ENCODE measurements around the gene ARHGEF4.
A peak's percentile ranks its signal among the peaks of the same experiment; 100 is the strongest.

Gene ARHGEF4

DNA sequence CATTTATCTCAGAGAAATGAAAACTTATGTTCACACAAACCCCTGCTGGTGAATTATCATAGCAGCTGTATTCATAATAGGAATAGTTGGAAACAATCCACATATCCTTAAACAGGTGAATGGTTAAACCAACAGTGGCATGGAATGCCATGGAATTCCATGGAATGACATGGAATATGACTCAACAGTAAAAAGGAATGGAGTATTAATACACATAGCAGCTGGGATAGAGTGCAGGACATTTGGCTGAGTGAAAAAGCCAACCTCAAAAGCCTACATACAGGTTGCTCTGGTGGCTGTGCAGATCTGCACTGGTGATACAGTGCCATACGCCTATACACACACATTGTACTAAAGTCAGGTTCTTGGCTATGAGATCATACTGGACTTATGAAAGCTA is 187.0 kb downstream of the ARHGEF4 start:
- no peak for DNase-seq

DNA sequence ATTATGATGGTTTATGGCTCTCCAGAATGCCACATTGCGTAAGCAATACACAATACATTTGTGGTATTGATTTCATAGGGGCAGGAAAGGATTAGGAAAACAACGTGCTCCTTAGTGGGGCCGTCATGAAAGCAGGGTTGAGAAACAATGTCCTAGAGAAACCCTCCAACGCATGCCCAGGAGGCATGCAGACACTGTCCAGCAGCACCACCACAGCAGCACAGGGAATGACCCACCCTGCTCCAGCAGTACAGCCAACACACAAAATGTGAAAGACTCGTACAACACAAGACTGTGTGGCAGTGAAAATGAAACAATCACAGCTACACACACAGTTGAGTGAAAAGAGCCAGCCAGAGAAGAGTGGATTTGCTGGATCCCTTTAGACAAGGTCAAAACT is 190.2 kb downstream of the ARHGEF4 start:
- DNase-seq = no peak

DNA sequence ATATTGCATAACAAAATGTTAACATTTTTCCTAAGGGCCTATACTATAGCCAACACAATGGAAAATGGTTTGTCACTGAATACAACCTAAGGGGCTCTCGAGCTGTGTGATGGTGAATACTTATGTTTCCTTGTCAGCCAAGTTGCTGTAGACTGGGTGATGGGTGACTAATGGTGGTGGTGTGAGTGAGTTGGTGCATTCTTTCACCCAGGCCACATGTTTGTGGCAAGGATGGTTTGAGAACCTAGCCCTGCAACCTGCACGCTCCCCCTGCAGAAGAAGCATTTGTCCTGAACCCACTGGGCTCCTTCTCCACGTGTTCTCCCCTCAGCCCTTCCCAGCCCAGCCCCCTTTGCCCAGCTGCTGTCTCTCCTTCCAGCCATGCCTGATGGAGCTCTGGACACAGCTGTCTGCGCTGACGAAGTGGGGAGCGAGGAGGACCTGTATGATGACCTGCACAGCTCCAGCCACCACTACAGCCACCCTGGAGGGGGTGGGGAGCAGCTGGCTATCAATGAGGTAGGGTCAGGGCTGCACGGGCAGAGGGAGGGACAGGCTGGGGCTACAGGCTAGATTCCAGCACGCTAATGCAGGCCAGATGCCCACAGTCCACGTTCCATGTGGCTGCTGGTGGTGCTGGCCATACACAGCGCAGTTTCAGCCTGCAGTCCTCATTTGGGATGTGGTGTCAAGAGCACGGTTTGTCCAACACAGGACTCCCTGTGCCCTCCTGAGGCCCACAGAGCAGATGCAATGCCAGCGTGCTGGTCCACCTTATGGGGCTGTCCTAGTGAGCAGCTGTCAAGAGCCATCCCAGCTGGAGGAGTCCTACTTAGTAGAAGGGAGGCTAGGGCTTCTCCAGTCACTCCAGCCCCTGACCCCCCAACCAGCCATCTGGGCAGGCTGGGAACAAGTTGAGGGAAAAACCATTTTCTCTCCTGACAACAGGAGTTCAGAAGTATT is 191.1 kb downstream of the ARHGEF4 start:
- no peak for DNase-seq

GRCh38 chr2:131029812-131030211 is 193.1 kb downstream of the ARHGEF4 start:
- no peak for DNase-seq

DNA sequence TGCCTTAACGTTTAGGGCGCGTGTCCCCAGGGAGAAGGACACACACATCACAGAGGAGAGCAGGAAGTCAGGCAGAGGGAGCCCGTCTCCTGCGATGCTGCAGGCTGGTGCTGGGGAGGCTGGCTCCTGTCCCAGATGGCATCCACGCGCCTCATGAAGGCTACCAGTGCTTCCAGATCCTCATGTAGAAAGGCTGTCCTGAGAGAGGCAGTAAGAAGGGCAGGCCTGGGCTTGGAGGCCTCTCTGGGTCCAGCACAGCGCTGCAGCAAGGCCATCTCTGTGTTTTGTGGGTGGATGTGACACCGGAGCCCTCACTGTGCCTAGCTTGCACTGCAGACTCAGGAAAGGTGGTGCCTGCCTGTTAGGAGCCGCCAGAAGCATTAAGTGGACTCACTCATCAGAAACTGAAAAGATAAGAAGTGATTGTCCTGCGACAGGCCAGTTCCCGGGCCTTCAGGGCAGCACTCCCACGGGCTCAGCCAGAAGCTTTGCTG is 193.8 kb downstream of the ARHGEF4 start:
- DNase-seq = no peak

DNA sequence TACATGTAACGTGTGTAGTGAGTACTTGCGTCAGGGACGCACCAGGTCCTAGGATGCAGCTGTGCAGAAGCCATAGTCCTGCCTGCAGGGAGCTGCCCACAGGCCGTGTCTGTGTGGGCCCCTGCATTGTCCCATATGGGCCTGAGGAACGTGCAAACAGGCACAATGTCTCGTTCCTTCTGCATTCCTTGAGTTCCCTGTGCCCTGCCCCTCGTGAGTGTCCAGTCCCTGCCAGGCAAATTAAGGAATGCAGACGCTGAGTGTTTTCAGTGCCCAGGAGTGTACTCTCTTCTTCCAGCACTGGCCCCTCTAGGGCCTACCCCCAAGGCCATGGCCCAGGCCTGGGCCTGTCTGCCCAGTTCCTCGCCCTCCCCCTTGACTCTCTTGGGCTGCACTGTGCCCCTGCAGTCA is 194.7 kb downstream of the ARHGEF4 start:
- no peak for DNase-seq

DNA sequence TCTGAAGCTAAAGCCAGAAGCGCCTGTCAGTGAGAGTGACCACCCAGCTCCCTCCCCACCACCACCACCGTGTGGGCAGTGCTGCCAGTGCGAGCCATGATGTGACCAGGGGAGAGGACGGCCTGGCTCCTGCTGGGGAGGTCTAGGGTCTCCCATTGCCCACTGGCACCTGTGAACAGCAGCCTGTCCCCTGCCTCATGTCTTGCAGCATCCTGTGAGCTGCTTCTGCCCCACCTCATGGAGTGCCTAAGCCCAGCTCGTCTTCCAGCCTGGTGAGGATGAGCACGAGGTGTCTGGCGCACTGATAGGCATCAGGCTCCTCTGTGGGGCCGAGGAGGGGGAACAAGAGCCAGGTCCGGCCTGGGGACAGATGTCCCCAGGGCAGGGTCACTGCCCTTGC is 195.2 kb downstream of the ARHGEF4 start:
- DNase-seq = no peak

- DNase-seq = no peak
These were observed 195.7 kb downstream of the ARHGEF4 start for GRCh38 chr2:131032393-131032836.

DNA sequence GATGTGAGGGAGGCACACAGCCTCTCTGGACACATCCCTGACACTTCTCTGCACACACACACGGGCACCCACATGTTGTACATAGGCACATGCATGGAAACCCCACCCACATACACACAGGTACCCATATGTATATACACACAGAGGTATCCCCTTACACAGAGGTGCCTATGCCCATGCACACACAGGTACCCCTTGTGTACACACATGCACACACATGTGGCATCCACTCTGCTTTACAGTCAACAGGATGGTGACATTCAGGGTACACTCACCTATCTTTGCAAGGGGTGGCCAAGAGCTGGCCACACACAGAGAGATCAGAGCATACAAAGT is 197.0 kb downstream of the ARHGEF4 start:
- no peak for DNase-seq

DNA sequence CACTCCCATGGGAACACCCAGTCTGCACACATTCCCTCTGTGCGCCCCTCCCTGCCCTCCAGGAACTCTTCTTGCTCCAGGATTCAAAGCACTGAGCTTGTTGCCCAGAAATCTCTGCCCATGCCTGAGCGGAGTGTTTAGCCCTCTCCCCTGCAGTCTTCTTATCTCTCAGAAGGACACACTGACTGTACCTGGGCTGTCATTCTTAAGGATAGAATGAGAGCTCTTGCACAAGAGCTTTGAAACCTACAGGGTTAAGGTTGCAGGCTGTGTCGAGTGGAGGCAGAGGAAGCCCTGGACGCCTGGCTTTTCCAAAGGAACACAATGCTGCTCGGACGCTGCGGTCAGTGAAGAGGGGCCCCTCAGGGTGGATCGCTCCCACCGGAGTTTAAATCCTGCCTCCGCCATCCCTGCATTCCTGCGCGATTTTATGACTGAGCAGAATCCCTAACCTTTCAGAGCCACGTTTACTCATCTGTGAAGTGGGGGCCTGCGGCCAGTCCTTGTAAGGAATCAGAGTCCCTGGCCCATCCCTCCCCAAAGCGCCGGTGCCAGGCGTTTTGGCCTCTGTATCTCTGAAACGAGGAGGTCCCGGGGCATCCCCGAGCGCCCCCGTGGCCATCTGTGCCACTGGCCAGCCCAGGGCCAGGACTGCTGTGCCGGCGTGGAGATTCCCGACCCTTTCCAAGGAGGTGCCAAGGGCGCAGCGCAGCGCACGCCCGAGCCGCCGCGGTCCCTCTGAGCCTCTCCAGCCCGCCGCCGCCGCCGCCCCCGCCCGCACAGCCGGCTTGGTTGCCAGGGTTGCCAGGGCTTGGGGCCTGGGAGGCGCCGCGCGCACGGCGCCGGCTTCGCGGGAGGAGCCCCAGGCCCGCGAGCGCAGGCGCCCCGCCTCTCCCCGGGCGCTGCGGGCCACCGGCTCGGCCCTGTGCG is 197.7 kb downstream of the ARHGEF4 start:
- no peak for DNase-seq

DNA sequence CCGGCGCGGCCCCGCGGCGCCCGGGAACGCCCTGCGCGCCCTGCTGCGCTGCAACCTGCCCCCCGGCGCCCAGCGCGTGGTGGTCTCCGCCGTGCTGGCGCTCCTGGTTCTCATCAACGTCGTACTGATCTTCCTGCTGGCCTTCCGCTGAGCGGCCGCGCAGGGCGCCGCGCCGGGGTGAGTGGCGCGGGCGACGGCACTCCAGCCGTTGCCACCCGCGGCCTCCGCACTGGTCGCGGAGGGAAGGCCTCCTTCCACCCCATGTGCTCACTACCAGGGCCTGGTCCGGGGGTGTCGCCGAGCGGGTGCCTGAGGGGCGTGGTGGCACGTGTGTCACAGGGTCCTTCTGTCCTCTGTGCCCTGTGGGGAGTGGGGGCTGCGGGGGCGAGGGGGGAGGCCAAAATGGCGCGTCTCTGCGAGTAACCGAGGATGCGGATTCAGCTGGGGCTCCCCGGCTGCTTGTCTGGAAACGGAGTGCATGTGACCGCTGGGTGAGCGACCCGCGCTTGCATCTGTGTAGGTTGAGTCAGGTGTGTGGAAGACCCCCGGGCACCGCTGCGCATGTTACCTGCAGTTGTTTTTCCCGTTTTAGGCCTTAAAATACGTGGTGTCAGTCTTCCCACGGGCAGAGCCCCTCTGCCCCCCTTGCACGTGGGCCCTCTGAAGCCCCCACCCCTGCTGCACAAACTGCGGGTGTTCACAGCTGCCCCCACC is 198.6 kb downstream of the ARHGEF4 start:
- no peak for DNase-seq

DNA sequence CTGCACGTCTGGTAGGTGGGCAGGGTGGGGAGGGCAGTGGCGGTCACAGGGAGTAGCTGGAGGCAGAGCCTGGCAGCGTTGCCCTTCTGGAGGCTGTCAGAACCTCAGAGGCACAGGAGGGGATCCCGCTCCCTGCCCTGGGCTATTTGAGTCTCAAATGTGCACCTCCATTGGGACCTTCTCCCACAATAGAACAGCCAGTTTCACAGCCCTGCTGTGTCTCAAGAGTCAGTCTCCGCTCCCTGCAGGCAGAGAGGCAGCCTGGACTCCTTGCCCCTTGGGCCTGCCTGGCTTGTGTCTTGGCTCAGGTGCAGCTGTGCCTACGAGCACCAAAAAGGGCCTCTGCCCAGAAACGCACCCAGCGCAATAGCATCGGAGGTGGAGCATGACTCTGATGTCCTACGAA is 199.1 kb downstream of the ARHGEF4 start:
- DNase-seq = no peak

- DNase-seq = no peak
These were observed 199.6 kb downstream of the ARHGEF4 start for GRCh38 chr2:131036269-131036668.

DNA sequence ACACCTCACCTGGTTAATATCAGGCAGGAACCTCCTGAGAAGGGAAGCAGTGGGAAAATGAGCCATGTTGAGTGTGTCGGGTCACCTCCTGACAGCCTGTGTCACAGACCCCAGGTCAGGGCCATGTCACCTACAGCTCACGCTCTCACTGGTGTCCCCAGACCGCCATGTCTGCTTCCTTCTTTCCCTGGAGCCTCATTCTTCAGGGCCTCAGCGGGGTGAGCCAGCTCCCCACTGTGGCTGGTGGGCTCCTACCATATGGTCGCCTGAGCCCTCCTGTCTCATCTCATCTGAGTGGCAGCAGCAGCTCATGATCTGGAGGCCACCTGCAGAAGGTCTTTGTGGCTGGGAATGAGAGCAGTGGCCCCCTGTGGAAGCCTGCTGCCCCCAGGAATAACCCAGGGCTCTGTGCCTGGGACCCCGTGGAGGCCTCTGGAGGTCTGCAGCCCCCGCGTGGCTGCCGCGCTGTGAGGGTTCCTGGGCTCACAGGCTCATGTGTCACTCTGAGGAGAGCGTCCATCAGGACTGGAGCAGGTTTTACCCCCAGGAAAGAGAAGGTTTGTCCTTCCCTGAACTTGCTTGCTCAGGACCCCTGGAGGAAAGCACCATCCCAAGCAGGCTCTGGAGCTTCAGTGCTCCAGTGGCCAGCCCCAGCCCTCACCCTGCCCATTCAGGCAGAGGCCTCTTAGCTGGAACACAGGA is 200.1 kb downstream of the ARHGEF4 start:
- no peak for DNase-seq

GRCh38 chr2:131037398-131038257 is 200.9 kb downstream of the ARHGEF4 start:
- DNase-seq = no peak

GRCh38 chr2:131038258-131039100 is 201.8 kb downstream of the ARHGEF4 start:
- DNase-seq = no peak

- DNase-seq = no peak
These were observed 202.4 kb downstream of the ARHGEF4 start for GRCh38 chr2:131039101-131039440.

DNA sequence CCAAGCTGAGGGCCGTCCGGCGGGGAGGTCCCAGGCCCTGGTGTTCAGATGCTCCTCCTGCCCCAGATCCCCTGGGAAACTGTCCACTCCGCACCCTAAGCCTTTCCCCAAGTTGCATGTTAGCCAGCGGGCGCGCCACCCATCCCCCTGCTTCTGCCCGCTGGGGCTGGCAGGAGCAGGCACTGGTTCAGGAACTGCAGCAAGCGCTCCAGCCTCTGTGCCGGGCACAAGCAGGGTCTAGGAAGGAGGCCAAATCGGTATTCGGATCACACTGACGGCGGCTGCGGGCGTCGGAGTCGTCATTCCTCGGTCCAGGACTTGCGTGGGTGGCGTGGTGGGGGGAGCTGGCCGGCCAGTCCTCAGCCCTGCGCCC is 202.8 kb downstream of the ARHGEF4 start:
- no peak for DNase-seq

- peak; percentile 7 for DNase-seq
These were observed 203.4 kb downstream of the ARHGEF4 start for GRCh38 chr2:131039908-131040660.
